Measurements from ENCODE around the gene SCNN1A. TPM values are rescaled to one million over a fixed set of nuclear protein-coding genes. Genes with fewer than 3 reads are reported as not detected.
A peak's percentile ranks its signal among the peaks of the same experiment; 100 is the strongest.

SCNN1A gene
- total RNA-seq, 1 experiment from 2014 or later = 111 TPM

GRCh38 chr12:6336889-6337853, 38.2 kb downstream of the SCNN1A start:
- peaks cover 20 to 35% (median 33%) of the 10 kb centered on the region in 3 experiments; a peak in 6 of 7 replicates for H3K36me3 Mint-ChIP-seq (ENCODE audit: insufficient read depth in 1 of 3, low read depth in 3 of 3)
- no peak overlapping the region for H3K23ac ChIP-seq (ENCODE audit: insufficient read length, low read depth, low read length)
- DNase-seq = no peak
- peak overlapping the region; percentile 23 for H3K9ac ChIP-seq (ENCODE audit: extremely low read depth, insufficient read length, low read length)
- no peak overlapping the region for H2BK120ac ChIP-seq (ENCODE audit: low read depth, low read length, poor library complexity, severe bottlenecking)
- peaks cover 26 to 28% of the 10 kb centered on the region in 2 experiments for H3K4me1 Mint-ChIP-seq
- H4K91ac ChIP-seq (ENCODE audit: insufficient read length, low read depth, low read length) = peak overlapping the region; percentile 32
- 0 out of 2 replicates have a peak overlapping the region, but pooled peaks have one; percentile 9 for H2BK15ac ChIP-seq (ENCODE audit: low read depth, low read length)
- no peak for TF ChIP-seq CTCF (conservative IDR thresholded peaks at IDR 0.05)
- H3K14ac ChIP-seq (ENCODE audit: insufficient read depth, low read length) = peak overlapping the region; percentile 66
- H3K79me2 ChIP-seq (ENCODE audit: insufficient read depth, low read length) = peaks cover 32% of the 10 kb centered on the region; the same call in 1 of the 2 replicates
- H3K56ac ChIP-seq (ENCODE audit: insufficient read length, low read depth, low read length) = no peak overlapping the region
- H4K5ac ChIP-seq (ENCODE audit: insufficient read length, low read depth, low read length) = no peak overlapping the region
- H3T11ph ChIP-seq (ENCODE audit: low read length) = no peak overlapping the region
- H3K4me3 Mint-ChIP-seq = peak overlapping the region in 1 of 2 experiments; percentile 76
- no peaks in the 10 kb centered on the region; the same call in 1 of the 2 replicates for H3K27me3 Mint-ChIP-seq (ENCODE audit: low read depth)
- no peaks in the 10 kb centered on the region for H3K27me3 ChIP-seq (ENCODE audit: insufficient read depth, low read length)
- peaks cover 34% of the 10 kb centered on the region for H3K4me1 ChIP-seq (ENCODE audit: insufficient read depth, low read length)
- no peak overlapping the region for H2BK12ac ChIP-seq (ENCODE audit: insufficient read length, low read depth, low read length)
- no peaks in the 10 kb centered on the region for H3K79me1 ChIP-seq (ENCODE audit: insufficient read depth, low read depth, low read length, poor library complexity, severe bottlenecking)
- H2BK20ac ChIP-seq (ENCODE audit: low read depth, low read length, poor library complexity, severe bottlenecking) = no peak overlapping the region
- H3K23me2 ChIP-seq (ENCODE audit: insufficient read length, low read depth, low read length, poor library complexity, severe bottlenecking) = peaks cover 28% of the 10 kb centered on the region
- peak overlapping the region; percentile 15; the same call in 1 of the 2 replicates for H3K4ac ChIP-seq (ENCODE audit: low read depth, low read length)
- H3K18ac ChIP-seq (ENCODE audit: insufficient read length, low read depth, low read length) = peak overlapping the region; percentile 41
- H2AFZ ChIP-seq (ENCODE audit: low read length) = no peak overlapping the region
- H3K4me2 ChIP-seq (ENCODE audit: insufficient read depth, insufficient read length, low read length) = peak overlapping the region; percentile 41
- no peaks in the 10 kb centered on the region for H3K9me3 ChIP-seq (ENCODE audit: control insufficient read depth, low read depth, low read length)
- H3K27ac Mint-ChIP-seq = no peak overlapping the region; a peak in 5 of 7 replicates
- H4K8ac ChIP-seq (replicated peaks; ENCODE audit: insufficient read length, low read depth, low read length) = no peak overlapping the region
- no peaks in the 10 kb centered on the region for H3K9me3 Mint-ChIP-seq
- H2AK5ac ChIP-seq (ENCODE audit: insufficient read length, low read length) = no peak overlapping the region
- peak overlapping the region; percentile 13 for H3K27ac ChIP-seq (ENCODE audit: insufficient read length, low read depth, low read length)
- WGBS (ENCODE audit: extremely low coverage, insufficient read length, low lambda C conversion rate) = no CpG with 5 or more reads among the region's 15 CpGs
- no peaks in the 10 kb centered on the region for H4K20me1 ChIP-seq (ENCODE audit: control insufficient read depth, insufficient read depth, insufficient read length)
- no peak overlapping the region for H2BK5ac ChIP-seq (ENCODE audit: insufficient read length, low read length)

All from H9 (cell line).